GM19395 (cell line): ENCODE data around the gene GDE1.

ENCODE experiments used
- ATAC-seq: cut with Tn5 transposase; IDR thresholded peaks from one replicate; pipeline ENCODE4 v1.9.1; 2021; ENCODE audit warnings: mild to moderate bottlenecking, moderate library complexity; ENCODE audit not compliant: unreplicated experiment

The GDE1 gene

GRCh38 chr16:19490619-19491018 is 31.3 kb downstream of the GDE1 start:
- ATAC-seq, result no peak

DNA sequence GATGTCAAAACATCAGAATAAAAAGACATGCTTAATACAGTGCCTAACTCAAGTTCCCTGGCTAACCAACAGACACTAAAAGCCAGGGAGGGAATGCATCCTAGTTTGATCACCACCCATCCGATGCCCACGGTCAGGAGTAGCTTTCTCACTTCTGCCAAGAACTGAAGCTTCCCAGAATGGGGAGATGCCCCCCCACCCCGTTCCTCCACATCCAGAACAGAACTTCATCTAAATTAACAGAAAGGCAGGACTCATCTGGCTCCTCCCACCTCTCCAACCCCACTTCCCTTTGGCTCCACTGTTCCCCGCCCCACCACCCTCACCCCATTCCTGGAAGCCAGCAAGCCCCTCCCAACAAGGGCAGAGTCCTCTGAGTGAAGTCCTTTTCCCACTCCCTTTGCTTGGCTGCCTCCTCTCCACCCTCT is 33.7 kb downstream of the GDE1 start:
- ATAC-seq, result no peak

GRCh38 chr16:19486750-19487325 is 35.1 kb downstream of the GDE1 start:
- no peak for ATAC-seq

DNA sequence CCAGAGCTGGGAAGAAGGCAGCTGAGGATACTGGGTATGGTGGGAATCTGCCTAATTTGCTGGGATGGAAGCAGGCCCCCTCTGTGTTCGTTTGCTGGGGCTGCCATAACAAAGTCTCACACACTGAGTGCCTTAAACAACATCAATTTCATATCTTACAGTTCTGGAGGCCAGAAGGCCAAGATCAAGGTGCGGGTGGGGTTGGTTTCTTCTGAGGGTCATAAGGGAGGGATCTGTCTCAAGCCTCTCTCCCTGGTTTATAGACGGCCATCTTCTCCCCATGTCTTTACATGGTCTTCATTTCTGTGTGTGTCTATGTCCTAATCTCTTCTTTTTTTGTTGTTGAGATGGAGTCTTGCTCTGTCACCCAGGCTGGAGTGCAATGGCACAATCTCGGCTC is 35.8 kb downstream of the GDE1 start:
- ATAC-seq, result no peak

- ATAC-seq, result no peak
These were observed 36.3 kb downstream of the GDE1 start for GRCh38 chr16:19485611-19486010.

- ATAC-seq, result no peak
These were observed 37.8 kb downstream of the GDE1 start for GRCh38 chr16:19484096-19484495.

- ATAC-seq, result no peak
These were observed 39.6 kb downstream of the GDE1 start for GRCh38 chr16:19482291-19482690.

DNA sequence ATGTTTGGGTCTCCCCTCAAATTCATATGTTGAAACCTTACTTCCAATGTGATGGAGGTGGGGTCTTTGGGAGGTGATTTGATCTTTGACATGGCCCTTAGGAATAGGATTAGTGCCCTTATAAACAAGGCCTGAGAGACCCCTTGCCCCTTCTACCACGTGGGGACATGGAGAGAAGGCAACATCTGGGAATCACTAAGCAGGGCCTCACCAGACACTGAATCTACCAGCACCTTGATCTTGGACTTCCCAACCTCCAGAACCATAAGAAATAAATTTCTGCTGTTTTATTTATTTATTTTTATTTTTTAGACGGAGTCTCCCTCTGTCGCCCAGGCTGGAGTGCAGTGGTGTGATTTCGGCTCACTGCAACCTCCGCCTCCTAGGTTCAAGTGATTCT is 40.1 kb downstream of the GDE1 start:
- ATAC-seq, result no peak

GRCh38 chr16:19481296-19481695 is 40.6 kb downstream of the GDE1 start:
- ATAC-seq, result no peak

DNA sequence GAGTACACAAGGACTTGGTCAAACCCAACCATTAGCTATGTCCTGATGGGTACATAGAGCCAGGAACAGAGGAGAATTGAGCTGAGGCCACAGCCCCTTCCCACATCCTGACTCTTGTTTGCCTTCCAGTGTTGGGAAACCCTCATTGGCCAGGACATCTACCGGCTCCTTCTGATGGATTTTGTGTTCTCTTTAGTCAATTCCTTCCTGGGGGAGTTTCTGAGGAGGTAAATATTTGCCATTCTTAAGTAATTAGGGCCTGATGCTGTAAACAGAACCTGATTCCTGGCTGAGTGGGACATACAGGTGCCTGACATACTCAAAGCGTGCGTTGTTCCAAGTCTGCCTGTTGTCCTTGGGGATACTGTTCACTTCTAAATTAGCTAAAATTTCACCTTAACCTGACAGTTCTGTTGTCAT is 42.6 kb downstream of the GDE1 start:
- ATAC-seq, result no peak

DNA sequence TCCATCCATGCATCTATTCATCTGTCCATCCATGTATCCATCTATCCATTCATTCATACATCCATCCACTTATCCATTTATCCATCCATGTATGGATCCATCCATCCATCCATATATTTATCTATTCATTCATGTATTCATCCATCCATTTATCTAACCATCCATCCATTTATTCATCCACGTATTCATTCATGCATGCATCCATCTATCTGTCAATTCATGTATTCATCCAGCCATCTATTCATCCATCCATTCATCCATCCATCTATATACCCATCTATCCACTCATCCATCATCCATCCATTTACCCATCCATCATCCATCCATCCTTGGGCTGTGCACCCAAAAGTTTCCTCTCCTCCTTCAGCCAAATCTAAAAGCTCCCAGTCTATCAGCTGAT is 43.4 kb downstream of the GDE1 start:
- ATAC-seq, result no peak

DNA sequence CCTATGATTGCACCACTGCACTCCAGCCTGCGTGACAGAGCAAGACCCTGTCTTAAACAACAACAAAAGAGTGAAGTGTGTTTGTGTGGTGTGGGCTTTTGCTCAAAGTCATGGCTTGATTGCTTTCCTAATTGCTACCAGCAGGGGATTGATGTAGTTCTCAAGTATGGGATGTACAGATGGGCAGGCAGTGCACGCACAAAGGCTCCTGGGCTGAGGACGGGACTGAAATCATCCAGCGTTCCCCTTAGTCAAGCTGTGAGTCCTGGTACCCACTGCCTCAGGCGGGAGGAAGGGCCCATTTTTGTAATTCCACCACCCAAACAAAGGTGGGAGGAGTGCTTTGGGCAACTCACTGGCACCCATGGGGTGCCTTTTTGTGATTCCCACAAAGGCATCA is 47.3 kb downstream of the GDE1 start:
- ATAC-seq, result no peak

- no peak for ATAC-seq
These were observed 49.4 kb downstream of the GDE1 start for GRCh38 chr16:19472482-19472881.

GRCh38 chr16:19468300-19468699 is 53.6 kb downstream of the GDE1 start:
- ATAC-seq, result no peak

- no peak for ATAC-seq
These were observed 58.2 kb downstream of the GDE1 start for GRCh38 chr16:19463468-19464315.

GRCh38 chr16:19460397-19460796 is 61.5 kb downstream of the GDE1 start:
- ATAC-seq, result no peak

DNA sequence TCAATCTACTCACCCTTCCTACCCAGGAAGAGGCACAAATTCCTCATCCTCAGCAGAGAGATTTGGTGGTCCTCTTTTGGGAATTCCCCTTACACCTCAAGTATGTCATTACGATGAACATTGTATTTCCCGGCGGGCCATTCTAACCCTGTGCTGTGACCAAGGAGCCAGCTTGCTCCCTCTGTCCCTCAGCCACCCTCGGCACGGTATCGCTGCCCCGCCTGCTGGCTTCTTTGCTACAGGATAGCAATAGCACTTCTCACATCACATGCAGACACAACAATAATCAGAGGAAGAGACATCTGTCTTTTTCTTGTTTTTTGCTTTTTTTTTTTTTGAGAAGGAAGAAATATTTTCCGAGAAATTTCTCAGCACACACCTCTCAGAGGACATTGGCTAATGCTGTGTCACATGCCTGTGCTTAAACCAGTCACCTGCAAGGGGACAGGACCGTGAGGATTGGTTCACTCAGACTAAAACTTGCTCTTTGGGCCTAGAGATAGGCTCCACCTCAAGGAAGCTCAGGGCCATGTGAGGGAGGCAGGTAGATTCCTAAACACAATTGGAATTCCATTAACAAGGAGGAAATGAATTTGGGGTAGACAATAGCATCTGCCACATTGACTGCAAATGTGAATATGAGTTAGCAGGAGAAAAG is 63.0 kb downstream of the GDE1 start:
- no peak for ATAC-seq
